K562 (cell line): Measurements from ENCODE around the gene KRTAP2-3. TPM values are rescaled to one million over a fixed set of nuclear protein-coding genes. Genes with fewer than 3 reads are reported as not detected.

Experiments used
- ATAC-seq: fragments of 200-7000 bp; cut with Tn5 transposase; 3 replicates; pipeline ENCODE4 v1.9.1; 2020; ENCODE audit warnings: moderate library complexity
- BruUV-seq: library from RNA; stranded (reverse); fragments of 400-500 nt; replicated peaks from 2 replicates; lab custom pipeline; 2021; lab: Mats Ljungman, UMichigan
- CTCF ChIA-PET: fragments of 300-600 bp; formaldehyde crosslinking; extraction: SDS; loops from one replicate; lab custom pipeline; 2021; ENCODE audit warnings: low intra/inter-chr PET ratio; lab: Yijun Ruan, JAX
- POLR2A ChIA-PET: fragments of 300-600, 350-650 bp; sonication (Branson Sonifier 250); formaldehyde crosslinking; extraction: SDS; loops from one replicate; lab custom pipeline; 2021; ENCODE audit warnings: antibody characterized with exemption, inconsistent platforms; lab: Yijun Ruan, JAX
- DNase-seq, 4 experiments: peaks; one replicate each; pipeline versions ENCODE4 v3.0.0 to v3.0.0-alpha.2; 2011 to 2018; ENCODE audit warnings: low spot score in 3 of 4, mixed read lengths in 3 of 4; ENCODE audit errors: extremely low read depth in 1 of 4
- FAIRE-seq: peaks from 2 replicates; lab custom pipeline; 2011; peaks lifted over from hg19 to GRCh38; lab: Jason Lieb, UNC
- H2AFZ ChIP-seq: 2 replicates; pipeline ENCODE4 v1.6.0; 2011; ENCODE audit warnings: low read depth, low read length, control low read depth, inconsistent platforms
- H3K27ac ChIP-seq: fragments of 200-600 bp; 3 replicates; pipeline ENCODE4 v1.8.0; 2011; ENCODE audit warnings: low read depth, mild to moderate bottlenecking, control low read depth, inconsistent platforms, low read length, moderate library complexity, mixed read lengths; ENCODE audit errors: extremely low read depth
- H3K27me3 ChIP-seq, 2 experiments: fragments of 300-600 bp in 1 of 2; 2 replicates in 1 of 2; 3 replicates in 1 of 2; pipeline versions ENCODE4 v1.6.0 to v1.8.0; 2011; ENCODE audit warnings: inconsistent platforms in 2 of 2, low read length in 2 of 2, mild to moderate bottlenecking in 1 of 2, mixed read lengths in 1 of 2, moderate library complexity in 1 of 2; ENCODE audit not compliant: control insufficient read depth in 2 of 2, insufficient read depth in 2 of 2
- H3K36me3 ChIP-seq: fragments of 300-600 bp; 3 replicates; pipeline ENCODE4 v1.8.0; 2011; ENCODE audit warnings: mild to moderate bottlenecking, low read length, inconsistent platforms; ENCODE audit not compliant: control insufficient read depth, insufficient read depth
- H3K4me1 ChIP-seq, 2 experiments: fragments of 200-600 bp in 1 of 2; replicated peaks in 1 of 2; 2 replicates in 1 of 2; 3 replicates in 1 of 2; pipeline versions ENCODE4 v1.5.1 to v1.8.0; 2011; ENCODE audit warnings: inconsistent platforms in 2 of 2, low read length in 2 of 2, mild to moderate bottlenecking in 1 of 2, mixed read lengths in 1 of 2, moderate library complexity in 1 of 2; ENCODE audit not compliant: control insufficient read depth in 2 of 2, insufficient read depth in 2 of 2
- H3K4me2 ChIP-seq: 2 replicates; pipeline ENCODE4 v1.6.1; 2011; ENCODE audit warnings: low read length, control low read depth, inconsistent platforms, mixed read lengths; ENCODE audit not compliant: insufficient read depth
- H3K4me3 ChIP-seq: fragments of 200-600 bp; sonication (generic), shearing (Covaris generic); 2 replicates; pipeline ENCODE4 v1.5.1; 2016; ENCODE audit warnings: control low read depth, inconsistent platforms
- H3K79me2 ChIP-seq: fragments of 200-600 bp; 3 replicates; pipeline ENCODE4 v1.8.0; 2011; ENCODE audit warnings: low read length, inconsistent platforms; ENCODE audit not compliant: control insufficient read depth, insufficient read depth
- H3K9ac ChIP-seq, 2 experiments: 2 replicates each; pipeline versions ENCODE4 v1.6.0 to v1.6.1; 2011; ENCODE audit warnings: low read depth in 2 of 2, low read length in 2 of 2, control low read depth in 1 of 2, inconsistent platforms in 1 of 2, mild to moderate bottlenecking in 1 of 2, mixed read lengths in 1 of 2; ENCODE audit not compliant: insufficient read depth in 1 of 2
- H3K9me1 ChIP-seq: one replicate; pipeline ENCODE4 v1.6.0; 2011; ENCODE audit warnings: inconsistent platforms, mild to moderate bottlenecking, low read length, moderate library complexity; ENCODE audit not compliant: control insufficient read depth, insufficient read depth
- H3K9me3 ChIP-seq: replicated peaks from 2 replicates; pipeline ENCODE4 v1.5.1; 2011; ENCODE audit warnings: low read depth, low read length, inconsistent platforms; ENCODE audit not compliant: control insufficient read depth, insufficient read depth
- H4K20me1 ChIP-seq: replicated peaks from 2 replicates; pipeline ENCODE4 v1.6.1; 2011; ENCODE audit warnings: low read length, inconsistent platforms, mixed read lengths; ENCODE audit not compliant: control insufficient read depth, insufficient read depth
- ARHGAP35 ChIP-seq: fragments of 450-650 bp; IDR thresholded peaks from 2 replicates; pipeline ENCODE4 v1.6.1; 2018; ENCODE audit not compliant: partially characterized antibody
- ELF2 ChIP-seq: fragments of 250-450 bp; sonication (Bioruptor Pico); IDR thresholded peaks from 2 replicates; pipeline ENCODE4 v1.5.0; 2021; ENCODE audit warnings: mild to moderate bottlenecking
- ELF4 ChIP-seq: fragments of 450-650 bp; formaldehyde crosslinking; IDR thresholded peaks from 2 replicates; pipeline ENCODE4 v1.4.0; 2022; ENCODE audit warnings: missing genetic modification characterization
- NCOA1 ChIP-seq: fragments of 450-650 bp; IDR thresholded peaks from 2 replicates; pipeline ENCODE4 v1.6.1; 2016; ENCODE audit warnings: low read depth
- TEAD2 ChIP-seq: fragments of 450-650 bp; IDR thresholded peaks from 2 replicates; pipeline ENCODE4 v1.6.1; 2016; ENCODE audit warnings: missing genetic modification characterization, control low read depth, missing compliant biosample characterization
- WHSC1 ChIP-seq: IDR thresholded peaks from one replicate; pipeline ENCODE4 v1.6.1; 2012; ENCODE audit warnings: low read length, control low read depth, inconsistent platforms
- ZNF354B ChIP-seq: fragments of 250-450 bp; sonication (Bioruptor Pico); IDR thresholded peaks from 2 replicates; pipeline ENCODE4 v1.4.0; 2020
- ZNF830 ChIP-seq: fragments of 250-450 bp; sonication (Bioruptor Pico); IDR thresholded peaks from 2 replicates; pipeline ENCODE4 v1.5.0; 2021; ENCODE audit warnings: mild to moderate bottlenecking
- in situ Hi-C: fragments of 300-500 bp; cut with MboI; formaldehyde crosslinking; loops from 4 replicates; pipeline ENCODE4 v1.15.0; 2018; ENCODE audit warnings: inconsistent platforms, mixed read lengths
- intact Hi-C: fragments of 100-400 bp; cut with micrococcal nuclease; formaldehyde crosslinking; loops from 2 replicates; pipeline ENCODE4 v1.14.2; 2022
- polyA plus RNA-seq, 8 experiments: library from polyadenylated mRNA; depleted of rRNA in 4 of 8; stranded (reverse) in 5 of 8; unstranded in 3 of 8; fragments of >200 nt; fragmentation: Nextera tagmentation in 2 of 8; fragmentation: Illumina TruSeq in 1 of 8; extraction: Ambion mirVana in 2 of 8; extraction: Trizol in 1 of 8; gene quantifications; 2 replicates each; pipeline versions ENCODE4 v1.2.1 to v1.2.3, GENCODE V29; 2011 to 2014; ENCODE audit warnings: inconsistent platforms in 1 of 8, missing spikeins in 1 of 8
- total RNA-seq, 7 experiments: library from RNA; depleted of rRNA in 6 of 7; stranded (reverse); fragments of >200 nt in 6 of 7; fragmentation: Illumina TruSeq in 2 of 7; extraction: Trizol in 2 of 7; gene quantifications; 2 replicates each; pipeline versions ENCODE4 v1.2.1 to v1.2.3, GENCODE V29; 2011 to 2021; ENCODE audit warnings: low replicate concordance in 1 of 7
- TF ChIP-seq, protein P1 (sequence below): fragments of 200-800 bp; sonication (Bioruptor generic); IDR thresholded peaks from 2 replicates; pipeline ENCODE4 v1.6.1; 2016; ENCODE audit warnings: missing genetic modification characterization, missing compliant biosample characterization
- TF ChIP-seq, protein P2 (sequence below): IDR thresholded peaks from 2 replicates; pipeline ENCODE4 v1.6.1; 2016; ENCODE audit warnings: missing genetic modification characterization, missing compliant biosample characterization

The KRTAP2-3 gene
- total and polyA plus RNA-seq, 9 of the 15 experiments (the other 6 are each of a cell fraction or from before 2014, with no cell fraction given) = not detected

DNA sequence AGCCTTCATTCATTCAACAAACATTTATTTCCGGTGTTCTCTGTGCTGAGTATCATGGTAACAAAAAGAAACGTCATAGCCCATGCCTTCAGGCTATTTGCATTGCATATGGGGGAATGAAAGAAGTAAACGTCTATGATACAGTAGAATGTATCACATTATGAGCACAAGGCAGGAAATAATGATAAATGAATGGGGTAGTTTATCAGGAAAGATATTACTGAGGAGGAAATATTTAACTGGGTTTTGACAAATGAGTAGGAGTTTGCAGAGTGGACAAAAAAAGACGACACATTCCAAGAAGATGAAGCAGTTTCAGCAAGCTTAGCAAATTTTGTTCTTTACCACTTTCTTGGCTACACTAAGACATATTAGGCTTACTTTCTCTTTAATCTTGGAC is 22.7 kb upstream of the KRTAP2-3 start (continued):
- TF ChIP-seq, protein P1, sequence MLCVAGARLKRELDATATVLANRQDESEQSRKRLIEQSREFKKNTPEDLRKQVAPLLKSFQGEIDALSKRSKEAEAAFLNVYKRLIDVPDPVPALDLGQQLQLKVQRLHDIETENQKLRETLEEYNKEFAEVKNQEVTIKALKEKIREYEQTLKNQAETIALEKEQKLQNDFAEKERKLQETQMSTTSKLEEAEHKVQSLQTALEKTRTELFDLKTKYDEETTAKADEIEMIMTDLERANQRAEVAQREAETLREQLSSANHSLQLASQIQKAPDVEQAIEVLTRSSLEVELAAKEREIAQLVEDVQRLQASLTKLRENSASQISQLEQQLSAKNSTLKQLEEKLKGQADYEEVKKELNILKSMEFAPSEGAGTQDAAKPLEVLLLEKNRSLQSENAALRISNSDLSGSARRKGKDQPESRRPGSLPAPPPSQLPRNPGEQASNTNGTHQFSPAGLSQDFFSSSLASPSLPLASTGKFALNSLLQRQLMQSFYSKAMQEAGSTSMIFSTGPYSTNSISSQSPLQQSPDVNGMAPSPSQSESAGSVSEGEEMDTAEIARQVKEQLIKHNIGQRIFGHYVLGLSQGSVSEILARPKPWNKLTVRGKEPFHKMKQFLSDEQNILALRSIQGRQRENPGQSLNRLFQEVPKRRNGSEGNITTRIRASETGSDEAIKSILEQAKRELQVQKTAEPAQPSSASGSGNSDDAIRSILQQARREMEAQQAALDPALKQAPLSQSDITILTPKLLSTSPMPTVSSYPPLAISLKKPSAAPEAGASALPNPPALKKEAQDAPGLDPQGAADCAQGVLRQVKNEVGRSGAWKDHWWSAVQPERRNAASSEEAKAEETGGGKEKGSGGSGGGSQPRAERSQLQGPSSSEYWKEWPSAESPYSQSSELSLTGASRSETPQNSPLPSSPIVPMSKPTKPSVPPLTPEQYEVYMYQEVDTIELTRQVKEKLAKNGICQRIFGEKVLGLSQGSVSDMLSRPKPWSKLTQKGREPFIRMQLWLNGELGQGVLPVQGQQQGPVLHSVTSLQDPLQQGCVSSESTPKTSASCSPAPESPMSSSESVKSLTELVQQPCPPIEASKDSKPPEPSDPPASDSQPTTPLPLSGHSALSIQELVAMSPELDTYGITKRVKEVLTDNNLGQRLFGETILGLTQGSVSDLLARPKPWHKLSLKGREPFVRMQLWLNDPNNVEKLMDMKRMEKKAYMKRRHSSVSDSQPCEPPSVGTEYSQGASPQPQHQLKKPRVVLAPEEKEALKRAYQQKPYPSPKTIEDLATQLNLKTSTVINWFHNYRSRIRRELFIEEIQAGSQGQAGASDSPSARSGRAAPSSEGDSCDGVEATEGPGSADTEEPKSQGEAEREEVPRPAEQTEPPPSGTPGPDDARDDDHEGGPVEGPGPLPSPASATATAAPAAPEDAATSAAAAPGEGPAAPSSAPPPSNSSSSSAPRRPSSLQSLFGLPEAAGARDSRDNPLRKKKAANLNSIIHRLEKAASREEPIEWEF (CRISPR knock-in tag) = no peak
- no peak for TF ChIP-seq ELF2
- TF ChIP-seq ZNF354B (CRISPR knock-in tag) = no peak
- no peak for TF ChIP-seq NCOA1
- no peak for TF ChIP-seq TEAD2 (tag)
- no peak for TF ChIP-seq ARHGAP35

DNA sequence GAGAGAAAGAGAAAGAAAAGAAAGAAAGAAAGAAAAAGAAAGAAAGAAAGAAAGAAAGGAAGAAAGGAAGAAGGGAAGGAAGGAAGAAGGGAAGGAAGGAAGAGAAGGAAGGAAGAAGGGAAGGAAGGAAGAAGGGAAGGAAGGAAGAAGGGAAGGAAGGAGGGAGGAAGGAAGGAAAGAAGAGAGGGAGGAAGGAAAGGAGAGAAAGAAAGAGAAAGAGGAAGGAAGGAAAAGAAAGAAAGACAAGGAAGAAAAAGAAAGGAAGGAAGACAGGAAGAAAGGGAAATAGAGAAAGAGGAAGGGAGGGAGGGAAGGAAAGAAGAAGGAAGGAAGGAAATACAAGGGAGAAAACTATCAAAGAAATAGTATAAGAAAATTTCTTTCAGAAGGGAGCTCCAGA is 16.9 kb upstream of the KRTAP2-3 start:
- Histone ChIP-seq H3K9me1 (no peaks in the 10 kb centered on the region), H2AFZ (no peak overlapping the region), H3K4me3 (no peak overlapping the region), H3K9me3 (no peaks in the 10 kb centered on the region), H3K9ac (no peak overlapping the region), H3K4me1 (no peaks in the 10 kb centered on the region), H3K36me3 (no peaks in the 10 kb centered on the region), H3K27ac (no peak overlapping the region), H3K4me2 (no peak overlapping the region), H3K27me3 (no peaks in the 10 kb centered on the region), H4K20me1 (no peaks in the 10 kb centered on the region), H3K79me2 (no peaks in the 10 kb centered on the region)
- no peak for FAIRE-seq
- BruUV-seq = no TSS peak
- no peak for ATAC-seq
- TF ChIP-seq WHSC1 (no peak), ZNF830 (CRISPR knock-in tag) (no peak), ELF4 (CRISPR knock-in tag) (0 out of 2 replicates have a peak, but pooled peaks have one; percentile 44)
- TF ChIP-seq, protein P2, sequence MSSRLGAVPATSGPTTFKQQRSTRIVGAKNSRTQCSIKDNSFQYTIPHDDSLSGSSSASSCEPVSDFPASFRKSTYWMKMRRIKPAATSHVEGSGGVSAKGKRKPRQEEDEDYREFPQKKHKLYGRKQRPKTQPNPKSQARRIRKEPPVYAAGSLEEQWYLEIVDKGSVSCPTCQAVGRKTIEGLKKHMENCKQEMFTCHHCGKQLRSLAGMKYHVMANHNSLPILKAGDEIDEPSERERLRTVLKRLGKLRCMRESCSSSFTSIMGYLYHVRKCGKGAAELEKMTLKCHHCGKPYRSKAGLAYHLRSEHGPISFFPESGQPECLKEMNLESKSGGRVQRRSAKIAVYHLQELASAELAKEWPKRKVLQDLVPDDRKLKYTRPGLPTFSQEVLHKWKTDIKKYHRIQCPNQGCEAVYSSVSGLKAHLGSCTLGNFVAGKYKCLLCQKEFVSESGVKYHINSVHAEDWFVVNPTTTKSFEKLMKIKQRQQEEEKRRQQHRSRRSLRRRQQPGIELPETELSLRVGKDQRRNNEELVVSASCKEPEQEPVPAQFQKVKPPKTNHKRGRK = peak; percentile 87
- in situ Hi-C loops (no loop called here), intact Hi-C loops (no loop called here)
- CTCF ChIA-PET = no interaction called here
- POLR2A ChIA-PET = no interaction called here
- no peak for DNase-seq
